Hematopoietic multipotent progenitor cell treated with erythropoietin and hydrocortisone succinate and interleukin-3 and kit ligand, for 4 days (in vitro differentiated cells): ENCODE measurements around the gene OCA2.
A peak's percentile ranks its signal among the peaks of the same experiment; 100 is the strongest.
"Not testable (repeated sequence)": the region's sequence is repeated elsewhere in the genome, so short reads cannot be mapped to it uniquely, and the experiment has no call there.

Experiments
- DNase-seq: peaks from one replicate; pipeline ENCODE4 v3.0.0-alpha.2; 2015

The OCA2 gene

GRCh38 chr15:27757052-27757451 is 342.1 kb downstream of the OCA2 start:
- DNase-seq = peak; percentile 1

- DNase-seq = no peak
Observed at GRCh38 chr15:27752691-27753090, 346.4 kb downstream of the OCA2 start.

GRCh38 chr15:27747997-27748396 is 351.1 kb downstream of the OCA2 start:
- DNase-seq = no peak

GRCh38 chr15:27746401-27746955 is 352.6 kb downstream of the OCA2 start:
- no peak for DNase-seq

- no peak for DNase-seq
Observed at GRCh38 chr15:27744641-27745040, 354.5 kb downstream of the OCA2 start.

- no peak for DNase-seq
Observed at GRCh38 chr15:27743638-27744037, 355.5 kb downstream of the OCA2 start.

GRCh38 chr15:27742751-27743477 is 356.2 kb downstream of the OCA2 start:
- no peak for DNase-seq

- no peak for DNase-seq
Observed at GRCh38 chr15:27741226-27741860, 357.8 kb downstream of the OCA2 start.

- DNase-seq = no peak
Observed at GRCh38 chr15:27734785-27735495, 364.2 kb downstream of the OCA2 start.

- no peak for DNase-seq
Observed at GRCh38 chr15:27731776-27732175, 367.3 kb downstream of the OCA2 start.

- DNase-seq = no peak
Observed at GRCh38 chr15:27730868-27731267, 368.2 kb downstream of the OCA2 start.

GRCh38 chr15:27725731-27726130 is 373.4 kb downstream of the OCA2 start:
- no peak for DNase-seq

- DNase-seq = no peak
Observed at GRCh38 chr15:27723821-27724220, 375.3 kb downstream of the OCA2 start.

- DNase-seq = no peak
Observed at GRCh38 chr15:27722102-27722501, 377.0 kb downstream of the OCA2 start.

- no peak for DNase-seq
Observed at GRCh38 chr15:27714675-27715074, 384.4 kb downstream of the OCA2 start.

- not testable (repeated sequence) for DNase-seq
Observed at GRCh38 chr15:27713850-27714249, 385.3 kb downstream of the OCA2 start.

- DNase-seq = no peak
Observed at GRCh38 chr15:27707257-27707656, 391.9 kb downstream of the OCA2 start.

- no peak for DNase-seq
Observed at GRCh38 chr15:27706300-27706699, 392.8 kb downstream of the OCA2 start.

GRCh38 chr15:27705056-27705455 is 394.1 kb downstream of the OCA2 start:
- no peak for DNase-seq
